ENCODE results near the gene RHOF. TPM values are rescaled to one million over a fixed set of nuclear protein-coding genes. Genes with fewer than 3 reads are reported as not detected.
A peak's percentile ranks its signal among the peaks of the same experiment; 100 is the strongest.

The RHOF gene
- total and polyA plus RNA-seq, 2 of the 13 experiments (the other 11 are each of a cell fraction or from before 2014, with no cell fraction given), result 14.6 to 32.2 TPM

GRCh38 chr12:121802485-121802842 is 9.0 kb upstream of the RHOF start (continued):
- TF ChIP-seq NCOR1 (IDR thresholded peaks at IDR 0.05; ENCODE audit: borderline replicate concordance, low read length) (0 out of 2 replicates have a peak, but pooled peaks have one; percentile 12), MXD3 (CRISPR knock-in tag; IDR thresholded peaks at IDR 0.05) (no peak), MEIS2 (CRISPR knock-in tag; IDR thresholded peaks at IDR 0.05) (0 out of 2 replicates have a peak, but pooled peaks have one; percentile 18), SMAD1 (CRISPR knock-in tag; IDR thresholded peaks at IDR 0.05; ENCODE audit: borderline replicate concordance, low read depth) (no peak), MED1 (CRISPR knock-in tag; IDR thresholded peaks at IDR 0.05) (no peak), SALL2 (CRISPR knock-in tag; IDR thresholded peaks at IDR 0.05) (0 out of 2 replicates have a peak, but pooled peaks have one; percentile 27), TRAFD1 (CRISPR knock-in tag; IDR thresholded peaks at IDR 0.05; ENCODE audit: borderline replicate concordance) (no peak), ZNF337 (CRISPR knock-in tag; IDR thresholded peaks at IDR 0.05; ENCODE audit: borderline replicate concordance, low read depth) (no peak), ZNF329 (CRISPR knock-in tag; IDR thresholded peaks at IDR 0.05; ENCODE audit: low read depth) (no peak), ZFP41 (CRISPR knock-in tag; IDR thresholded peaks at IDR 0.05; ENCODE audit: borderline replicate concordance) (no peak), GFI1 (CRISPR knock-in tag; IDR thresholded peaks at IDR 0.05; ENCODE audit: borderline replicate concordance) (no peak), DMAP1 (CRISPR knock-in tag; IDR thresholded peaks at IDR 0.05) (no peak), ZSCAN31 (CRISPR knock-in tag; IDR thresholded peaks at IDR 0.05; ENCODE audit: low read depth) (no peak), STAG1 (CRISPR knock-in tag; IDR thresholded peaks at IDR 0.05) (no peak), HDAC2 (CRISPR knock-in tag; IDR thresholded peaks at IDR 0.05) (no peak), ZNF318 (CRISPR knock-in tag; IDR thresholded peaks at IDR 0.05) (no peak), ZNF354B (CRISPR knock-in tag; IDR thresholded peaks at IDR 0.05) (0 out of 2 replicates have a peak, but pooled peaks have one; percentile 3), SAP130 (CRISPR knock-in tag; IDR thresholded peaks at IDR 0.05; ENCODE audit: low read depth) (no peak), NRL (CRISPR knock-in tag; IDR thresholded peaks at IDR 0.05; ENCODE audit: borderline replicate concordance) (no peak), ZSCAN12 (CRISPR knock-in tag; IDR thresholded peaks at IDR 0.05) (0 out of 2 replicates have a peak, but pooled peaks have one; percentile 25)

All from HepG2 (cell line).